Cortex of kidney (tissue), 1 donor: ENCODE results near the gene NT5C1A.

Experiments used
- DNase-seq: peaks from one replicate; lab custom pipeline; 2025; lab: John Stamatoyannopoulos, UW

NT5C1A gene

DNA sequence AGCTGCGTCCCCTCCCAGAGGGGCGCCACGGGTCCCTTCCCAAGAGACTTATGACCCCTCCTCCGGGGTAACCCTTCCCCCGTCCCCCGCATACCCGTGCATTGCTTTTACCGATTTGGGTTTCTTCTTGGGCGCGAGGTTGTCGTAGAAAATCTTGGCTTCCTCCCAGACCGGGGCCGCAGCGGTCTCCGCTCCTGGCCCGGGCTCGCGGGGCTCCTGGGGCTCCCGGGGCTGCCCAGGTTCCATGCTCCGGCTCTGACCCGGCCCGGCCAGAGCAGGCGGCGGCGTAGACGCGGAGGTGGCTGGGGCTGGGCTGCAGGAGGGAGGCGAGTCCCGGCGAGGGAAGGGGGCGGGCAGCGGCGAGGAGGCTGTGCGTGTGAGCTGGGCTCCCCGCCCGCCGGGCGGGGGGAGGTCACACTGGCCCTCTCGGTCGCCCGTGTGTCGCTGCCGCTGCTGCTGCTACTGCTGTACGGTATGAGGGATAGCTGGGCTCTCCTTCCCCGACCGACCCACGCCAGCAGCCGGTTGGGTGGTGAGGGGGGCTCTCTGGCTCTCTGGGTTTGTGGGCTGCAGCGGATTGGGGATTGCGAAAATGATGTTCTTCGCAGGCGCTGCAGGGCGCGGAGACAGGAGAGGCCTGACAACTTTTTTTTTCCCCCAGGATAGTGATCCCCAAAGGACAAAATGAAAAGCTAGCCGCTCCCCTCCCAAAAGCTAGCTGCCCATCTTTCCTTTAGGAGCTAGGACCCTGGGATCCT, at the start of gene NT5C1A:
Gene NT5C1A, minus strand, starts transcription at position 315 of the 758 bp plus-strand sequence. Its CDS starts 69 bp downstream, at position 246.
- DNase-seq, result no peak

DNA sequence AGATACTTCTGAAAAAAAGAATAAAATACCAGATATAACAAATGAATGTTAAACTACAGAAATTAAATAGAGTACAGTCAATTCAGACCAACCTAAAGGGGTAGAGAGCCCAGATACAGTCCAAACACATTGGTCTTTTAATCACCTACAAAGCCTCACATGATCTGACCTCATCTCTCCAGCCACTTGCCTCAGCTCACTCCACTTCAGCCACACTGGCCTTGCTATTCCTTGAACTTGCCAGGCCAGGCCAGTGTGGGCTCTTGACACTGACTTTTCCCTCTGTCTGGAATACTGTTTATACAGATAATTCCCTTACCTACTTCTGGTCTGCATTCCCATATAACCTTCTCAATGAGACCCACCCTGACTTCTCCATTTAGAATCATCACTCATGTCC, 49.8 kb upstream of the NT5C1A start:
- no peak for DNase-seq

DNA sequence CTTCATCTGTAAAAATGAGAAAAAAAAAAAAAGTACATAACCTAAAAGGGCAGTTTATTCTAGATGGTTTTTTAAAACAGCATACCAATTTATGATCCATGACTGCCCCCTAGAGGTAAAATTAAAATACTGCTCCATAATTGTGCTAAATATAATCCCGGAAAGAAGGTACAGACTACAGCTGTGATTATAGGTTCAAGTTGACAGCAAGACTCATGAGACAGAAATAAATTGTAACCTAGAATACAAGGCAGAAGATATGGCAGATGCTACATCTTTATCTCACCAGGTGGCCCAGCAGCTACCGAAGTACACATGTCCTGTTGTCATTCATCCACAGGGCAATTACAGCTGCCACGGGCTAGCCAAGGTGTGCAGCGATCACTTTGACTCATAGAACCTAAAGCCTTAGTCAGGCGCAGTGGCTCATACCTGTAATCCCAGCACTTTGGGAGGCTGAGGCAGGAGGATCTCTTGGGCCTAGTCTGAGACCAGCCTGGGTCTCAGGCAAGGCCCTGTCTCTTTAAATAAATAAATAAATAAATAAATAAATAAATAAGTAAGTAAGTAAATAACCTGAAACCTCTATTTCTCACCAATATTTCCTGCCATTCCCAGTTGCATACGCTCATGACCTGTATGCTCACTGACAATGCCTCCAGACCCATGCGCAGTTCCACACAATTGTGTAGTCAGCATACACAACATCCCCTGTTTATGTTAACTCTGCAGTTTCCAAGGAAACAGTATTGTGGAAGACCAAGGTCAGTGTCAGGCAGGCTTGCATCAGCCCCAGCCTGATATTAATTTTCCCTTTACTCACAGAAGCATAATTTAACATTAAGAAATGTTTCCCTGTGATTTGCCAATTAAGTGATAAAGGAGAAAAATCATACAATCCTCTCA, 48.4 kb upstream of the NT5C1A start:
- no peak for DNase-seq

DNA sequence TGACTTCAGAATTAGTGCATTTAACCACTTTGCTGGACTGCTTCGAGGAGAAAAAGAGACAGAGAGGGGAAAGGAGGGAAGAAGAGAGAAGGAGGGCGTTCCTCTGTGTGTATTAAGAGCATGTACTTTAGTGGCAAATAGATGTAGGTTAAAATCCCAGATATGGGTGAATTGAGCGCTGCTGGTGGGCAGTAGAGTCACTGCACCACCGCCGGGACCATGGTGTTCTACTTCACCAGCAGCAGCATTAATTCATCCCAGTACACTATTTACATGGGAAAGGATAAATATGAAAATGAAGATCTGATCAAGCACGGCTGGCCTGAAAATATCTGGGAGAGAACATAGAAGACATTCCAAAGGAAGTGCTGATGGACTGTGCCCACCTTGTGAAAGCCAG, 45.9 kb upstream of the NT5C1A start:
- no peak for DNase-seq

DNA sequence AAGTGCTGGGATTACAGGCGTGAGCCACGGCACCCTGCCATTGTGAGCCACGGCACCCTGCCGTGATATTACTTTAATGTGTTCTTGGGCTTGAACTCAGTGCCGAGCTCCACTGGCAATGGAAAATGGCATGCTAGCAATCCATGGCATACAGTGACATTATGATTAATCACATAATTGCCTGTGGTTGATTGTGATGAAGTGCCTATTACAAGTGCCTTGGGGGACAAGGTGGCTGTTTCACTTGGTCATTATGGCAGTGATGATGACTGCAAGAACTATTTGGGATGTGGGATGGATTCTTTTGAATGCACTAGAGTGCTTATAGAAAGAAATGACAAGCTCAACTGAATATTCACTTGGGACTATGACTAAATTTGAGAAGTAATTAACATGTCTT, 41.6 kb upstream of the NT5C1A start:
- DNase-seq, result no peak

DNA sequence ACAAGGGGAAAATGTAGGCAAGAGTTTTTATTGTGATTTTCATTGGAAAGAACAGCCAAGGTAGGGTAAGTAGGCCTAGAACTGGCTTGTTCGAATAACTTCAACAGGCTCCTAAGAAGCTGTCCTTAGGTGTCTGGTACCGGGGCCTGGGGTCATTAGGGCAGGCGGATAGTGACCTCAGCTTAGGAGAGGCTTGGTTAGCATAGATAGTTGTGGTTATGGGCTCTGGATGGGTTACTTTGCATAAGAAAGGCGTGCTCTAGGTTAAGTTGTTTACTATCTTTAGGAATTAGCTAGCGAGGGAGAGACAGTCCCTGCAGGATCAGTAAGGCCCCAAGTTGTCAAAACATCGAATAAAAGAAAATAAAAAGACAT, 40.0 kb upstream of the NT5C1A start:
- DNase-seq, result no peak

DNA sequence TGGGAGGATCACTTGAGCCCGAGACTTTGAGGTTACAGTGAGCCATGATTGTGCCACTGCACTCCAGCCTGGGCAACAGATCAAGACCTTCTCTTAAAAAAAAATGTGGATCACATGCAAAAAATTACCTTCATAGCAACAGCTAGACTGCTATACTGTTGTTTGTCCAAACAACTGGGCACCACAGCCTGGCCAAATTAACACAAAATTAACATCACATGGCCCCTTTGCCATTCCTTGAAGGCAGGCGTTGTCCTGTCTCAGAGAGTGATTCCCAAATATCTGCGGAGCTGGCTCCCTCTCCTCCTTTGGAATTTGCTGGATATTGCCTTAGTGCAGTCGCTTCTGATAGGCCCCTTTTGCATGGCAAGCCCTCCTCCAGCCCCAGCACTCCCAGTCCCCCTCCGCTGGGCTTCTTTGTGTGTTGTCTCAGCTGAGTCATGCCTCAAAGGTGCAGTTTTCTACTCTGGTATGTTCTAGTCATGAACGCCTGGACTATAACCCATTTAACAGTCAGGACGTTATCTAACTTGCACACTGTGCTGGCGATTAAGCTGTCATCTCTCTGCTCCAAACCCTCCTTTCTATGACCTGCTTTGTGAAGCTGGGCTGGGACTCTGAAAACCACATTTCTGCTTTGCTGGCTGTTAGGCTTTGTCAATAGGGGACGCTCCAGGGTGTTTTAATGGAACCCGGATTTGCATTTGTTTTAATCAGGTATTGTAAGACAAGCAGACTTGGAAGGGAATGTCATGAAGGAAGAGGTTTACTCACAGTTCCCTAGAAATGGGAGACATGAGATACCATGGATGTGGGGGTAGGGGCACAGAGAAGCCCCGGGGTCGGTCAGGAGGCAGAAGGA, 39.4 kb upstream of the NT5C1A start:
- DNase-seq, result no peak

DNA sequence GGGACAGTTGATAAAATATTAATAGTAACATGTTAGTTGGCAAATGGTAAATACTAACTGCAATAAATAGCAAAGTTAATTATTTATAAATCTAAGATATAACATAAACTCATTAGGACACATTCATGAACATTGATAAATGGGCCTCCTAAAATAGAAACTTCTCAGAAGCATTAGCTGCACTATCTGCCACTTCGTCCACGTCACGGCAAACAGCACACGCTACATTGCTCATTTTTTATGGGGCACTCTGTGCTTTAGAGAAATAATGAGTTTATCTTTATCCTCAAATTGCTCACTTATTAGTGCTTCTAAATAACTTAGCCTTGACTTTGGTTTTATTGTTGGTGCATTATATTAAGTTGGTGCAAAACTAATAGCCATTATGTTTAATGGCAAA, 35.6 kb upstream of the NT5C1A start:
- DNase-seq, result no peak

DNA sequence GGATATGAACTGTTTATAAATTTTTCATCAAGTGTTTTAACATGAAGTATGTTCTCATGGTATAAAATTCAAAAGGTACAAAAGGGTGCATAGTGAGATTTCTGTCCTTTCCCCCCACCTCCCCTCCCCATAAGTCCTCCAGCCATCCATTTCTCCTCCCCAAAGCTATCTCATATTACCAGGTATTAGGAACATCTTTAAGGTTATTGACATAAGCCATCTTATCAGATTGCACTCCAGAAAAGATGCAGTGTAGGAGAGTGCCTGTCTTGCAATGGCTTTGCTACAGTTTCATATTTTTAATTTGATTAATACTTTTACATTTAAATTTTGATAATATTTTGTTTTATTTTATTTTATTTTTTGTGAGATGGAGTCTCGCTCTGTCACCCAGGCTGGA, 32.9 kb upstream of the NT5C1A start:
- DNase-seq, result no peak

DNA sequence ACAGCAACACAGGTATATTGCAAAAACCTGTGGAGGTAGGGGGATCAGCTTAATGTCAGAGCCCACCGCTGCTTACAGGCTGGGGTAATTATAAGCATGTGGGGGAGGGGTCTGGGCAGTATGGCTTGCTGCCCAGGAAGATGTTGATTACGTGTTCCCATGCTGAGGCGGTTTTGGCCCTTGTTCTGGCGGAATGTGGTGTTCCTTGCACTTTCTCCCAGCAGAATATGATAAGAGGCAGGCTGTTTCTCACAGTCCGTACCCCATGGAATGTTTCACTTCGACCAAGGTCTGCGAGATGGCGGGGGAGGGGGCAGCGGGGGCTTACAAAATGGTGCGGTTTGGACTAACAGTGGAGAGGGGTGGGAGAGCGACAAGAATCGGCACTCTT, 29.1 kb upstream of the NT5C1A start:
- DNase-seq, result no peak

DNA sequence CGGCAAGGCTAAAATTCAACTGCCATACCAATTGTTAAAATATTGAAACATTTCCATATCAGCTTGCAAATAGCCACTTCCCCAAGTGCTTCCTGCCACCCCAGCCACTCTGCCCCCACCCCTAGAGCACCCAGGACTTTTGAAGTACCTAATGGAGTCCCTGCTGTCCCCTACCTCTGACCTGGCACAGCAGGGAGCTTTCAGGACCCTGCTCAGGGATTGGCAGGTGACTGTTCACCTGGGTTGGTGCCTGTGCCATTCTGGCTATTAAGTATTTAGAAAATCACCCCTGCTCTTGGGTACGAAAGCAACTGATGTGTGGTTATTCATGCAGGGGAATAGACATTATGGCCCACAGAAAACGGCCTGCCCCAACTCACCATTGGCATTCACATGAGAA, 28.4 kb upstream of the NT5C1A start:
- DNase-seq, result no peak

DNA sequence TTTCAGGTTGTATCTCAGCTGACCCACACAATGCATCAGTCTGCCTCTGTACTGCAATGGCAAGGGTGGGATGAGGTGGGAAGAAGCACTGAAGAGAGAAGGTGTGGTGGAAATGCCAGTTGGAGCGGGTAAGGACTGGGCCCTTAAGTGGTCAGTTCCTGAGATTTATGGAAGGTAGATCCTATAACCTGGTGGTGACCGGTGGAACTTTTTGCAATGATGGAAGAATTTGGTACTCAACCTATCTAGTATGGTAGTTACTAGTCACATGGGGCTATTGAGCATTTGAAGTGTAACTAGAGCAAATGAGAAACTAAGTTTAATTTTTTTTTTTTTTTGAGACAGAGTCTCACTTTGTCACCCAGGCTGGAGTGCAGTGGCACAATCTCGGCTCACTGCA, 27.5 kb upstream of the NT5C1A start:
- no peak for DNase-seq

DNA sequence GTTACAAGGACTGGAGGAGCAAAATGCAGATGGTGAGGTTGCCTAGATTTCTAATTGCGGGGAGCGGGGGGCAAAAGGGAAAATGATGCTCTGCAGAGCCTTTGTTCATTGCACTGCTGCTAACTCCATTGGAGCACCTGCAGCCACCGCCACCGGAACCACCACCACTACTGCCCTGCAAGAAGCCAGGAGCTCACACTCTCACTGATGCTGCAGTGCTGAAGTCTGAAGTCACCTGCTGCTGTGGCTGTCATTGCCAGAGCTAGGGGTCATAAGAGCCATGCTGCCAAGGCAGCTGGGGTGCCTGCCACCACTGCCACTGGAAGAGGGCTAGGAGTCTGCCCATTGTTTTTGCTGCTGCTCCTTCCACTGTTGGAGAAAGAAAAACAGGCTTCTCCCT, 26.7 kb upstream of the NT5C1A start:
- DNase-seq, result no peak

DNA sequence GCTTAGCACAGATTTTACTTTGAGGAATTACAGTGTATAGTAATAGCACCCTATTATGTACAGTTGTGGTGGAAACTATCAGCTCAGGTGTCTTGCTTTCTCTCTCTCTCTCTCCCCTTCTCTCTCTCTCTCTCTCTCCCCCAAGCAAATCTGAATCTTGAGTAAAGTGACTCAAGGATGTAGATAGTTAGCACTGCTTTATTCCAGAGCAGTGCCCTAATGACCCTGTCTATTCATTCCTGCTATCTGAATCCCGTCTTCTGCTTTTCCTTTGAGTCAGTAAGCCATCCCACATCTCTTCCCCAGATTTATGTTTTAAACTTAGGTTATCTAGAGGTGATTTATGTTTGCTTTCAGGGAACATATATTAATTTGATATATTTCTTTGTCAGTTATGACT, 24.5 kb upstream of the NT5C1A start:
- DNase-seq, result no peak

DNA sequence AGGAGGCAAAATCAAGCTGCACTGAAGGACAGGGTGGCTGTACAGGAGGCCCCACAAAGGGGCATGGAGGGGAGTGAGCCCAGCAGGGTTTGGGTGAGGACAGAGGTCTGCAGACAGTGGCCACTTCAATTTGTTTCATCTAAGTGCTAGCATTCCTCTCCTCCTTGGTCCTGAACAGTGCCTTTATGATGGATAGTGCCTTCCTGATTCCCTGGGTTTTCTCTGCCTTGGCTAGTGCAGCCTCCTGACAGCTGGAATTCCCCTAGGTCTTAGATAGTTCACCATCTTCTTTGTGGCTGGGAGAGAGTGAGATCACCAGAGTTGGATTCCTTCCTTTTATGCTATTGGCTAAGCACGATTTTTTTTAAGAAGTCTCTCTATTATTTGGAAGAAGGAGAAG, 23.1 kb upstream of the NT5C1A start:
- DNase-seq, result no peak

DNA sequence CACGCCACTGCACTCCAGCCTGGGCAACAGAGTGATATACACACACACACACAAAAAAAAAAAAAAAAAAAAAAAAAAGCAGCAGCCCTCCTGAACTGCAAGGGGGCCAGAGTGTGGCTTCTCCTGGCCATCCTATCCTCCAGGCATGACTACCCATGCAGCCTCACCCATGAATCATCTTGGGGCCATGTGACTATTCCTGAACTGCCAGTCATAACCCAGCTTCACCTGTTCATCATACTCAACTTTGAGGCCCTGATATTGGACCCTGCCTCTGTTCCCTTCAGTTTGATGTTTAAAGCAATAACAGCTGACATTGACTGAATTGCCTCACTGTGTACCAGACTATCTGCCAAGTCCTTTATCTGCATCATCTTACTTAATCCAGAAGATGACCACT, 22.1 kb upstream of the NT5C1A start:
- no peak for DNase-seq

DNA sequence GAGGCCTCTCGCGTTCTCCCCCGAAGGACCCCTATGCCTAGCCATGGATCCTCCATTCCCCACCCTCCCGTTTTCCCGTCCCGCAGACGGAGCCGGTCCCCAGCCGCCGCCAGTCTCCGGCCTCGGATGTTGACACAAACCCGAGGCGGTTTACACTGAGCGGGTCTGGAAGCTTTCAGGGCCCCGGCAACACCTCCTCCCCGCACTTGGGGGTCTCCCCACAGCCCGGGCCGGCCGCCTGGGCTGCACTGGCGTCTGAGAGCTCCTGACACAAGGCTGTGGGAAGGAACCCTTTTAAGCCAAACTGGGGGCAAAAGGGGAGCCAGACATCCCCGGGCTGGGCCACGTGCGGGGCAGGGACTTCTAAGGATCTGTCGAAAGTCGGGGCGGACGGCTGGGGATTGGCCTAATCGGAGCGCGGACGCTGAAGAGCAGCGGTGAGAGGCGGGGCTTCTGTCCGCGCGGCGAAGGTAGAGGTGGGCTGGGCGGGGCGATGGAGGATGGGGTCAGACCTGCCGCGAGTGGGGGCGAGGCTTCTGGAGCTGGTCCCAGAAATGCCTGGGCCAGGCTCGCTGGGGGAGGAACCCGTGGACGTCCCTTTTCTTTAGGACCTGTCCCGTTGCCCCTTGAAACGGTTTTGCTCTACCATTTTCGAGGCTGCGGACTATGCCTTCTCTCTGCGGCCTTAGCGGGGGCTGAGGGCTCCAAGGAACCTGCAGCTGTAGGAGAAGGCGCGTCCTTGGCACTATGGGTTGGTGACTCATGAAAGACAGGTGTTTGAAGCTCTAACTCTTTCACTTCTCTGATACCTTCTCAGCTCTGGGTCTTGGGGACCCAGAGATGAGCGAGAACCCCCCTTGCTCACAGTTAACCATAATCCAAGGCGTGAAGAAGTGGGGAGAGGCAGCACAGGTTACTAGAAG, 20.5 kb upstream of the NT5C1A start:
- DNase-seq, result no peak

DNA sequence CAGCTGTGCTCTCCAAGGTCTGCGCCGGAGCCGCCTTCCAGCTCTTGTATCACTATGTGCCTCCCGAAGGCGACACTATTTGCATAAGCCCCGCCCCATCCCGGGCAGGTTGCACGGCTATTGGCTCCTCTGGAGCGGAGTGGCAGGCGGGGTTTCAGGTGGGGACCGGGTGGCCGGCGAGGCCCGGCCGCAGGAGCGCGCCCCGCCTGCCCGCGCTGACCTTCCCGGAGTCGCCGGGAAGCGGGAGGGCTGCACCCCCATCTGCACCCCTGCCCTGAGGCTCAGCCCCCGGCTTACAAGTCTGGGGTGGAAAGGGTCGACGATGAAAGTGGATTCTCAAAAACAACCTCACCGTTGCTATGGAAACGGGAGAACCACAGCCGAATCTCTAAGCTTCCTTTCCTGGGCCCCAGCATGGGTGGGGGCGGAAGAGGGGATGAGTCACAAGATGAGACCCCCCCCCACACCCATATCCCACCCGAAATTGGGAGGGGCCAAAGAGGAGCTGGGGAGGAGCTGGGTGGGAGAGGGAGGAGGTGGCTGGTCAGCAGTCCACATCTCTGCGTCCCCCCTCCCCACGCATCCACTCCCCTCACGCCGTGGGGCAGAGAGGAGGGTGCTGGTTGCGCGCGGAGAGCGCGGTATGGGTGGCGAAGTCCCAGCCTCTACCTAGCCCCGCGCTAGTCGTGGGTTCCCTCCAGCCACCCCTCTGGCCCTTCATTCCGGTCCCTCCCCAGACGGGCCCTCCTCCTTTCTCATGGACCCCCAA, 19.7 kb upstream of the NT5C1A start, which contains the start of gene HPCAL4:
Gene HPCAL4, minus strand, starts transcription at position 51 of the 769 bp plus-strand sequence. CDS start 6,830 bp downstream, outside the sequence.
- DNase-seq, result no peak

DNA sequence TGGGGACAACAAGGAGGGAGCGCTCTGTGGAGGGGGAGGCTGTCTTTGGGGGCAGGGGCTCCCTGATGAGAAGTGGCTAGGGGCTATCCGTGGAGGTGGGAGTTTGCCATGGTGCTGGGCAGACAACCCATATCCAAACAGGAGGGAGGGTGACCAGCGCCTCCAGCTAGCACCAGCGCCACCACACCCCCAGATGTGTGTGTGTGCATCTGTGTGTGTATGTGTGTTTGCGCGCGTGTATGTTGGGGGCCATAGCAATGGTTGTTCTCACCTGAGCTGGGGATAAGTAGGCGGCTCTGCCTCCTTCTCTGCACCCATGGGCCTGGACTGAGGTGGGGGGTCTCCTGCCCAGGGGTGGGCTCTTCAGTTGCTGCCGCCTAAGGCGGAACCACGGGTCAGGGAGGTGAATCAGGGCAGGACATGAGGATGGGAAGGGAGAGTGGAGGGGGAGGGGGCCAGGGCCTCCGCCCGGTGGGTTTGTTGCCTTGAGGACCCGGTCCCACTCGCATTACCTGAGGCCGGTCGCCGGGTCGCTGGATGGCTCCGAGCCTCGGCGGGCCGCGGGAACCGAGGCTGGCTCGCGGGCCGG, 19.0 kb upstream of the NT5C1A start:
- DNase-seq, result no peak

DNA sequence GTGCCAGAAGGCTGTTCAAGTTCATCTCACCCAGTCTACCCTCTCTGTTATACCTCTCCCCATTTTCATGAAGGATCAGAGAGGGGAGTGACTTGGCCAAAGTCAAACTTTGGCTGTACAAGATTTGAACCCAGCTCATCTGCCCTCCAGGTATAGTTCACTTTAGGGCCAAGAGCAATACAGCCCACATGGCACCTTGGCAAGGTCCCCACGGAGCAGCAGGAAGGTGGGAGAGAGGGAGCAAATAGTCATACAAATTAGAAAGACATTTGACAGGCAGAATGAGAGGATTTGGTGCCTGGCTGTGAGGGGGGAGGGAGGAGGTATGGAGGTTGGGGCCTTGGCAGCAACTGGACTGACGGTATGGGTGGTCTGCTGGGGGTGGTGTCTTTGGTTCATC, 18.3 kb upstream of the NT5C1A start:
- DNase-seq, result no peak
